ENCODE data around the gene PACS2. TPM values are rescaled to one million over a fixed set of nuclear protein-coding genes. Genes with fewer than 3 reads are reported as not detected.
A peak's percentile ranks its signal among the peaks of the same experiment; 100 is the strongest.

The PACS2 gene
- total RNA-seq, 2 donors from 2014 or later, result 117 to 121 TPM

GRCh38 chr14:105328678-105329390, 14.3 kb downstream of the PACS2 start:
- Mint-ChIP-seq H3K36me3 (ENCODE audit: low read depth) (peaks cover 4% of the 10 kb centered on the region), H3K27me3 (ENCODE audit: insufficient read depth) (no peaks in the 10 kb centered on the region), H3K4me3 (no peak overlapping the region), H3K4me1 (peaks cover 10% of the 10 kb centered on the region), H3K27ac (no peak overlapping the region), H3K9me3 (peaks cover 1% of the 10 kb centered on the region)
- no peak for TF ChIP-seq CTCF (conservative IDR thresholded peaks at IDR 0.05)
- no peak overlapping the region for H3K4me3 ChIP-seq (ENCODE audit: low read length)
- DNase-seq, result peak; percentile 39
- no peaks in the 10 kb centered on the region for H3K36me3 ChIP-seq (ENCODE audit: control insufficient read depth, insufficient read depth, low read length)
- H3K9ac ChIP-seq (ENCODE audit: extremely low read depth, low read length, poor library complexity, severe bottlenecking), result no peak overlapping the region
- H3K4me1 ChIP-seq (ENCODE audit: control insufficient read depth, insufficient read depth, low read length), result peaks cover 19% of the 10 kb centered on the region
- H3K27me3 ChIP-seq (ENCODE audit: control insufficient read depth, insufficient read depth, low read length, poor library complexity, severe bottlenecking), result no peaks in the 10 kb centered on the region
- H3K9me3 ChIP-seq (ENCODE audit: control insufficient read depth, low read length), result peaks cover 4% of the 10 kb centered on the region
- no peak overlapping the region for H3K27ac ChIP-seq (ENCODE audit: low read depth, low read length)
- 94% methylated on average over 12 to 15 of the region's 15 CpGs for WGBS, 2 experiments (ENCODE audit: insufficient coverage in 1 of 2, insufficient read length in 1 of 2)

GRCh38 chr14:105329411-105330150, 15.0 kb downstream of the PACS2 start:
- Histone ChIP-seq H3K27me3 (ENCODE audit: control insufficient read depth, insufficient read depth, low read length, poor library complexity, severe bottlenecking) (no peaks in the 10 kb centered on the region), H3K9ac (ENCODE audit: extremely low read depth, low read length, poor library complexity, severe bottlenecking) (no peak overlapping the region), H3K4me1 (ENCODE audit: control insufficient read depth, insufficient read depth, low read length) (peaks cover 19% of the 10 kb centered on the region), H3K36me3 (ENCODE audit: control insufficient read depth, insufficient read depth, low read length) (no peaks in the 10 kb centered on the region), H3K27ac (ENCODE audit: low read depth, low read length) (no peak overlapping the region), H3K9me3 (ENCODE audit: control insufficient read depth, low read length) (peaks cover 4% of the 10 kb centered on the region), H3K4me3 (ENCODE audit: low read length) (no peak overlapping the region)
- no peak overlapping the region for H3K27ac Mint-ChIP-seq
- peaks cover 1% of the 10 kb centered on the region for H3K9me3 Mint-ChIP-seq
- peaks cover 4% of the 10 kb centered on the region for H3K36me3 Mint-ChIP-seq (ENCODE audit: low read depth)
- no peaks in the 10 kb centered on the region for H3K27me3 Mint-ChIP-seq (ENCODE audit: insufficient read depth)
- no peak for DNase-seq
- whole genome bisulfite sequencing, 2 experiments (ENCODE audit: insufficient coverage in 1 of 2, insufficient read length in 1 of 2), result 92 to 97% methylated on average over 16 to 17 of the region's 17 CpGs
- TF ChIP-seq CTCF (conservative IDR thresholded peaks at IDR 0.05), result no peak
- no peak overlapping the region for H3K4me3 Mint-ChIP-seq
- peaks cover 10% of the 10 kb centered on the region for H3K4me1 Mint-ChIP-seq

GRCh38 chr14:105330491-105330895, 15.9 kb downstream of the PACS2 start:
- H3K4me1 Mint-ChIP-seq, result peaks cover 10% of the 10 kb centered on the region
- peaks cover 4% of the 10 kb centered on the region for H3K36me3 Mint-ChIP-seq (ENCODE audit: low read depth)
- no peak for TF ChIP-seq CTCF (conservative IDR thresholded peaks at IDR 0.05)
- DNase-seq, result no peak
- H3K4me3 Mint-ChIP-seq, result no peak overlapping the region
- no peak overlapping the region for H3K27ac Mint-ChIP-seq
- H3K9me3 ChIP-seq (ENCODE audit: control insufficient read depth, low read length), result peaks cover 4% of the 10 kb centered on the region
- H3K4me3 ChIP-seq (ENCODE audit: low read length), result no peak overlapping the region
- H3K9me3 Mint-ChIP-seq, result peaks cover 1% of the 10 kb centered on the region
- H3K27me3 Mint-ChIP-seq (ENCODE audit: insufficient read depth), result no peaks in the 10 kb centered on the region
- H3K27ac ChIP-seq (ENCODE audit: low read depth, low read length), result no peak overlapping the region
- no peak overlapping the region for H3K9ac ChIP-seq (ENCODE audit: extremely low read depth, low read length, poor library complexity, severe bottlenecking)
- no peaks in the 10 kb centered on the region for H3K36me3 ChIP-seq (ENCODE audit: control insufficient read depth, insufficient read depth, low read length)
- WGBS, 2 experiments (ENCODE audit: insufficient coverage in 1 of 2, insufficient read length in 1 of 2), result 72 to 87% methylated on average over 9 to 13 of the region's 13 CpGs
- no peaks in the 10 kb centered on the region for H3K27me3 ChIP-seq (ENCODE audit: control insufficient read depth, insufficient read depth, low read length, poor library complexity, severe bottlenecking)
- peaks cover 19% of the 10 kb centered on the region for H3K4me1 ChIP-seq (ENCODE audit: control insufficient read depth, insufficient read depth, low read length)
